Measurements from ENCODE around the gene COL6A5.

DNA sequence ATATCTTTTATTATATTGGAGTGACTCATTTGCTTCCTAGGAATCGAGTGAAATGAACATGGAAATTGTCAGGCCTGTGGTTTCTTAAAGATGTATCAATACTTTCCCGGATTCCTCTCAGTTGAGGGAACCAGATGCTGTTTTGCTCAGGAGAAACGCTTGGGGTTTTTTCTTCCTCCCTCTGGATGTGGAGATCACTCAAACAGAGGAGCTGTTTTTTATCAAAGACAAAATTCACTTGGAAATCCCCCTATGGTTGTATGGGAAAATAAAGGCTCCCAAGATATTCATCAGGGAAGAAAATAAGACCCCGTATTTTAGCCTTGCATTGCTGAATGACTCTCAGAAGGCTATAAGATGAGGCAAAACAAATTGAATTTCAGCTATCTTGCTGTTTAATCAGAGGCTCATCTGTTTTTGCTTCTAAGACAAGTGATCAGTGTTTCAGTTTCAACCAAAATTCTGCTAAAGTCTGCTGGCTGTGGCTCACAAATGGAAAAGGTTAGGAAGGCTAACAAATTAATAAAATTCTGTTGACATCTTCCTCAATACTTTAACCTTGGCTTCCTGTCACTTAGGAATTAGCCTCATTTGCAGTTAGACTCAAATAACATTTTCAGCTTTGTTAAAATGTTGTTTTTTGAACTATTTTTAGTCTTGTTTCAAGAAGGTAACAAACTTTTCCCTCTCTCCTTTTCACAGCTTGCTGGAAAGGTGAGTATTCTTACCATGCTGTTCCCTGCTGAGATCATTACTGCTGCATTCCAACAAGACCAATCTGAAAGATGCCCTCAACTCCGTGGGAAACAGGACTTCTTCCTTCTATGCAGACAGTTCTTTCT, 83.6 kb downstream of the COL6A5 start:
- TF ChIP-seq, protein P1, sequence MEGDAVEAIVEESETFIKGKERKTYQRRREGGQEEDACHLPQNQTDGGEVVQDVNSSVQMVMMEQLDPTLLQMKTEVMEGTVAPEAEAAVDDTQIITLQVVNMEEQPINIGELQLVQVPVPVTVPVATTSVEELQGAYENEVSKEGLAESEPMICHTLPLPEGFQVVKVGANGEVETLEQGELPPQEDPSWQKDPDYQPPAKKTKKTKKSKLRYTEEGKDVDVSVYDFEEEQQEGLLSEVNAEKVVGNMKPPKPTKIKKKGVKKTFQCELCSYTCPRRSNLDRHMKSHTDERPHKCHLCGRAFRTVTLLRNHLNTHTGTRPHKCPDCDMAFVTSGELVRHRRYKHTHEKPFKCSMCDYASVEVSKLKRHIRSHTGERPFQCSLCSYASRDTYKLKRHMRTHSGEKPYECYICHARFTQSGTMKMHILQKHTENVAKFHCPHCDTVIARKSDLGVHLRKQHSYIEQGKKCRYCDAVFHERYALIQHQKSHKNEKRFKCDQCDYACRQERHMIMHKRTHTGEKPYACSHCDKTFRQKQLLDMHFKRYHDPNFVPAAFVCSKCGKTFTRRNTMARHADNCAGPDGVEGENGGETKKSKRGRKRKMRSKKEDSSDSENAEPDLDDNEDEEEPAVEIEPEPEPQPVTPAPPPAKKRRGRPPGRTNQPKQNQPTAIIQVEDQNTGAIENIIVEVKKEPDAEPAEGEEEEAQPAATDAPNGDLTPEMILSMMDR (IDR thresholded peaks at IDR 0.05; ENCODE audit: low read length) = no peak
- TF ChIP-seq EZH2 (IDR thresholded peaks at IDR 0.05; ENCODE audit: borderline replicate concordance, low read length) = no peak

Data from OCI-LY1 (cell line).